ENCODE data around the gene S100A3. TPM values are rescaled to one million over a fixed set of nuclear protein-coding genes. Genes with fewer than 3 reads are reported as not detected.

The S100A3 gene
- polyA plus RNA-seq, 1 donor from 2014 or later: not detected

DNA sequence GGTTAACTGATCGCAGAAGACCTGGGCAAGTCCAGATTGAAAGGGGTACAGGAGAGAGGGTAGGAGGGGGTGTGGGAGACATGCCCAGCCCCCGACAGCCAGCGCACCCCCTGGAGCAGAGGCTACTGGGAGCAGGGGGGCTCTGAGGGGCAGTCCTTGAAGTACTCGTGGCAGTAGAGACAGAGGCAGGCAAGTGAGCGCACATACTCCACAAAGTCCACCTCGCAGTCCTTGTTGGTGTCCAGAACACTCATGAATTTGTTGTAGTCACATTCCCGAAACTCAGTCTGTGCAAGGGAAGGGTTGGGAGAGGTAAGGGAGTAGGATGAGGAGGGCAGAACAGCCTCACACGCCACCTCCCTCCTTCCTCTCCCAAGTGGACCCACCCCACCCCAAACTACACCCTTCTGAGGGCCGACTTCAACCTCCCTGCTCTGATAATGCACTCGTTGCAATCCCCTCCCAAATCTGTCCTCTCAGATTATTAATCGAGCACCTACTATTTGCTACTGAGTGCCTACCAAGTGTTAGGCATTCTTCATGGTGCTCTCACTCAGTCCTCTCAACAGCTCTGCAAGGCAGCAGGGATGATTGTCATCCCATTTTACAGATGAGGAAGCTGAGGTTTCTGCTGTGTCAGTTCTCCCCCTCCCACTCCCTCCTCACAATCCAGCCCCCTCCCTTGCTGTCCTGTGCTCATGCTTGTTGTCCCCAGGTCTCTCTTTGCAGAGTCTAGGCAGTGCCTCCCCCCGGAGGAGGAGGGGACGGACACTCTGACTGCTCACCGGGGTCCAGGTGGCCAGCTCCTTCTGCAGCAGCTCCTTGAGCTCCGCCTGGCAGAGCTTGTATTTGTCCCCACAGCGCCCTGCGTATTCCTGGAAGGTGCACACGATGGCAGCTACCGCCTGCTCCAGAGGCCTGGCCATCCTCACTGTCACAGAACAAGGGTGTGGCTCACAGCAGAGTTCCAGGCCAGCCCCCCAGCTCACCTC is 1.2 kb downstream of the S100A3 start:
- H3K9me3 ChIP-seq (ENCODE audit: low read length): no peaks in the 10 kb centered on the region
- no peaks in the 10 kb centered on the region for H3K36me3 ChIP-seq (ENCODE audit: insufficient read depth, low read length)
- no peak overlapping the region for H3K4me2 ChIP-seq (ENCODE audit: low read length)
- TF ChIP-seq EZH2 (IDR thresholded peaks at IDR 0.05; ENCODE audit: borderline replicate concordance, insufficient read depth, low read length, poor library complexity, severe bottlenecking) (no peak), RAD21 (conservative IDR thresholded peaks at IDR 0.05) (no peak), TAF1 (IDR thresholded peaks at IDR 0.05; ENCODE audit: low read depth) (no peak), SMC3 (conservative IDR thresholded peaks at IDR 0.05; ENCODE audit: poor library complexity) (no peak), EP300 (conservative IDR thresholded peaks at IDR 0.05; ENCODE audit: poor library complexity, severe bottlenecking) (no peak)
- TF ChIP-seq, protein P1, sequence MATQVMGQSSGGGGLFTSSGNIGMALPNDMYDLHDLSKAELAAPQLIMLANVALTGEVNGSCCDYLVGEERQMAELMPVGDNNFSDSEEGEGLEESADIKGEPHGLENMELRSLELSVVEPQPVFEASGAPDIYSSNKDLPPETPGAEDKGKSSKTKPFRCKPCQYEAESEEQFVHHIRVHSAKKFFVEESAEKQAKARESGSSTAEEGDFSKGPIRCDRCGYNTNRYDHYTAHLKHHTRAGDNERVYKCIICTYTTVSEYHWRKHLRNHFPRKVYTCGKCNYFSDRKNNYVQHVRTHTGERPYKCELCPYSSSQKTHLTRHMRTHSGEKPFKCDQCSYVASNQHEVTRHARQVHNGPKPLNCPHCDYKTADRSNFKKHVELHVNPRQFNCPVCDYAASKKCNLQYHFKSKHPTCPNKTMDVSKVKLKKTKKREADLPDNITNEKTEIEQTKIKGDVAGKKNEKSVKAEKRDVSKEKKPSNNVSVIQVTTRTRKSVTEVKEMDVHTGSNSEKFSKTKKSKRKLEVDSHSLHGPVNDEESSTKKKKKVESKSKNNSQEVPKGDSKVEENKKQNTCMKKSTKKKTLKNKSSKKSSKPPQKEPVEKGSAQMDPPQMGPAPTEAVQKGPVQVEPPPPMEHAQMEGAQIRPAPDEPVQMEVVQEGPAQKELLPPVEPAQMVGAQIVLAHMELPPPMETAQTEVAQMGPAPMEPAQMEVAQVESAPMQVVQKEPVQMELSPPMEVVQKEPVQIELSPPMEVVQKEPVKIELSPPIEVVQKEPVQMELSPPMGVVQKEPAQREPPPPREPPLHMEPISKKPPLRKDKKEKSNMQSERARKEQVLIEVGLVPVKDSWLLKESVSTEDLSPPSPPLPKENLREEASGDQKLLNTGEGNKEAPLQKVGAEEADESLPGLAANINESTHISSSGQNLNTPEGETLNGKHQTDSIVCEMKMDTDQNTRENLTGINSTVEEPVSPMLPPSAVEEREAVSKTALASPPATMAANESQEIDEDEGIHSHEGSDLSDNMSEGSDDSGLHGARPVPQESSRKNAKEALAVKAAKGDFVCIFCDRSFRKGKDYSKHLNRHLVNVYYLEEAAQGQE (IDR thresholded peaks at IDR 0.05; ENCODE audit: borderline replicate concordance): no peak
- TF ChIP-seq, protein P2, sequence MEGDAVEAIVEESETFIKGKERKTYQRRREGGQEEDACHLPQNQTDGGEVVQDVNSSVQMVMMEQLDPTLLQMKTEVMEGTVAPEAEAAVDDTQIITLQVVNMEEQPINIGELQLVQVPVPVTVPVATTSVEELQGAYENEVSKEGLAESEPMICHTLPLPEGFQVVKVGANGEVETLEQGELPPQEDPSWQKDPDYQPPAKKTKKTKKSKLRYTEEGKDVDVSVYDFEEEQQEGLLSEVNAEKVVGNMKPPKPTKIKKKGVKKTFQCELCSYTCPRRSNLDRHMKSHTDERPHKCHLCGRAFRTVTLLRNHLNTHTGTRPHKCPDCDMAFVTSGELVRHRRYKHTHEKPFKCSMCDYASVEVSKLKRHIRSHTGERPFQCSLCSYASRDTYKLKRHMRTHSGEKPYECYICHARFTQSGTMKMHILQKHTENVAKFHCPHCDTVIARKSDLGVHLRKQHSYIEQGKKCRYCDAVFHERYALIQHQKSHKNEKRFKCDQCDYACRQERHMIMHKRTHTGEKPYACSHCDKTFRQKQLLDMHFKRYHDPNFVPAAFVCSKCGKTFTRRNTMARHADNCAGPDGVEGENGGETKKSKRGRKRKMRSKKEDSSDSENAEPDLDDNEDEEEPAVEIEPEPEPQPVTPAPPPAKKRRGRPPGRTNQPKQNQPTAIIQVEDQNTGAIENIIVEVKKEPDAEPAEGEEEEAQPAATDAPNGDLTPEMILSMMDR (IDR thresholded peaks at IDR 0.05; ENCODE audit: poor library complexity, severe bottlenecking): no peak
- H3K27ac ChIP-seq (ENCODE audit: low read length): no peak overlapping the region
- H3K4me3 ChIP-seq (ENCODE audit: low read length): no peak overlapping the region
- H3K79me2 ChIP-seq (replicated peaks; ENCODE audit: insufficient read depth, low read length): no peaks in the 10 kb centered on the region
- H3K9ac ChIP-seq (ENCODE audit: low read length): no peak overlapping the region
- no peaks in the 10 kb centered on the region for H3K27me3 ChIP-seq (ENCODE audit: insufficient read depth, low read depth, low read length)
- no peaks in the 10 kb centered on the region for H3K9me2 ChIP-seq (ENCODE audit: insufficient read depth, low read length)
- no peaks in the 10 kb centered on the region for H3F3A ChIP-seq (ENCODE audit: insufficient read depth, low read length, poor library complexity, severe bottlenecking)
- no peak overlapping the region for H2AFZ ChIP-seq (ENCODE audit: low read depth, low read length)
- no peaks in the 10 kb centered on the region for H4K20me1 ChIP-seq (ENCODE audit: insufficient read depth)

DNA sequence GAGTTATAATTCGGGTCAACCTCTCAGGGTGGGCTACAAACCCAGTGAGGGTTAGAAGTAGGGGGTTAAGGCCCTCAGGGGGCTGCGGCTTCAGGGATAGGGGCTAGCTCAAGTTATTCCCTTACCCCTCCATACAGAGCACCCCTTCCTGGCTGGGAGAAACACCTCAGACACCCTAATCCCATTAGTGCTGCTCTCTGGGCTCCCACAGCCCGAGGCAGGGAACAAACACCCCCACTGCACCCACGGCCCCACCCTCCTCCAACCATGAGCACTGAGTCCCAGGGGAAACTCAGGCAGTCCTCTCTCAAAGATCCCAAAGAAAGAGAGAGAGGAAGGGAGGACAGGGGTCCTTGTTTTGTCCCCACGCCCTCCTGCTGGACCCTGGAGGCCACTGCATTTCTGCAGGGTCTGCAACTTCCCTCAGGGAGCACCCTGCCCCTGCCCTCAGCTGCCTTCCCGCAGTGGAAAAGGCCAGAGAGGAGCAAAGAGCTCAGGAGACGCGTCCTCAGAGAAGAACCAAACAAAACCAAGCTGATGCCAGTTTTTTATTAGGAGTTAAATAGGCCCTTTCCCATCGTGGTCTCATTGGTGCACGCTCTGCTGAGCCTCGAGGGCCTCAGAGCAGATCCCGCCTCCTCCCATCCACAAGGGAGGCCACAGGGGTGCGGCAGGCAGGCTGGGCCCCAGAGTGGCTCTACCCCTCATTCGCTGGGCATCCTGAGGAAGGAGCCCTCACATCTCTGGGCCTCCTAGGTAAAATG is 2.1 kb downstream of the S100A3 start:
- H3K27me3 ChIP-seq (ENCODE audit: insufficient read depth, low read depth, low read length): no peaks in the 10 kb centered on the region
- no peak overlapping the region for H3K4me3 ChIP-seq (ENCODE audit: low read length)
- no peaks in the 10 kb centered on the region for H3K79me2 ChIP-seq (replicated peaks; ENCODE audit: insufficient read depth, low read length)
- H3K27ac ChIP-seq (ENCODE audit: low read length): no peak overlapping the region
- no peak overlapping the region for H3K9ac ChIP-seq (ENCODE audit: low read length)
- no peak overlapping the region for H3K4me2 ChIP-seq (ENCODE audit: low read length)
- no peak overlapping the region for H2AFZ ChIP-seq (ENCODE audit: low read depth, low read length)
- H4K20me1 ChIP-seq (ENCODE audit: insufficient read depth): no peaks in the 10 kb centered on the region
- no peaks in the 10 kb centered on the region for H3K36me3 ChIP-seq (ENCODE audit: insufficient read depth, low read length)
- no peaks in the 10 kb centered on the region for H3F3A ChIP-seq (ENCODE audit: insufficient read depth, low read length, poor library complexity, severe bottlenecking)
- no peaks in the 10 kb centered on the region for H3K9me2 ChIP-seq (ENCODE audit: insufficient read depth, low read length)
- TF ChIP-seq RAD21 (conservative IDR thresholded peaks at IDR 0.05): no peak
- no peaks in the 10 kb centered on the region for H3K9me3 ChIP-seq (ENCODE audit: low read length)

Measured in neural cell (in vitro differentiated cells).